ENCODE results near the gene CTTN.

- TF ChIP-seq POLR2A (IDR thresholded peaks at IDR 0.05; ENCODE audit: low read length) (no peak), GATA1 (IDR thresholded peaks at IDR 0.05; ENCODE audit: low read depth, low read length) (no peak)
Observed at GRCh38 chr11:70415191-70415590, 16.9 kb downstream of the CTTN start.
